Psoas muscle (tissue), 8 donors: ENCODE measurements around the gene TBX4. TPM values are rescaled to one million over a fixed set of nuclear protein-coding genes. Genes with fewer than 3 reads are reported as not detected.

Source experiments
- ATAC-seq, 4 donors: fragments of 200-7000 bp; cut with Tn5 transposase; one replicate each; pipeline ENCODE4 v1.9.1; 2020; ENCODE audit warnings: moderate library complexity in 3 of 4, mild to moderate bottlenecking in 2 of 4
- DNase-seq, 2 donors: peaks; one replicate each; pipeline ENCODE4 v3.0.0-alpha.2; 2020
- H3K27ac ChIP-seq: fragments of 200-600 bp; one replicate; pipeline ENCODE4 v1.8.0; 2022
- H3K27me3 ChIP-seq, 3 donors: fragments of 200-600 bp in 1 of 3; one replicate each; pipeline versions ENCODE4 v1.6.1 to v1.8.0; 2013 to 2022; ENCODE audit warnings: low read length in 2 of 3, mild to moderate bottlenecking in 2 of 3, moderate library complexity in 1 of 3; ENCODE audit not compliant: insufficient read depth in 3 of 3
- H3K36me3 ChIP-seq, 2 donors: fragments of 200-600 bp in 1 of 2; one replicate each; pipeline versions ENCODE4 v1.6.1 to v1.8.0; 2013 to 2022; ENCODE audit warnings: low read depth in 1 of 2, mild to moderate bottlenecking in 1 of 2, moderate library complexity in 1 of 2; ENCODE audit not compliant: insufficient read depth in 1 of 2
- H3K4me1 ChIP-seq: fragments of 200-600 bp; one replicate; pipeline ENCODE4 v1.8.0; 2022
- H3K4me3 ChIP-seq: fragments of 200-600 bp; one replicate; pipeline ENCODE4 v1.8.0; 2022; ENCODE audit warnings: mild to moderate bottlenecking
- H3K9me3 ChIP-seq: fragments of 200-600 bp; one replicate; pipeline ENCODE4 v1.8.0; 2022
- WGBS, 3 donors: extraction: QIAGEN DNeasy Blood & Tissue Kit; methylation state at CpG; one replicate each; pipeline versions ENCODE4 v1.1.6 to v1.1.7; 2013; 5-methylcytosine and 5-hydroxymethylcytosine counted together
- intact Hi-C, 2 donors: fragments of 100-400 bp; cut with DNase I; formaldehyde crosslinking; loops; one replicate each; pipeline versions ENCODE4 v1.11.0 to v1.14.2; 2022
- polyA plus RNA-seq, 3 donors: library from polyadenylated mRNA; stranded (reverse); fragments of 200-250 nt; gene quantifications; one replicate each; pipeline ENCODE4 v1.2.3, GENCODE V29; 2013
- total RNA-seq, 4 donors: library from RNA; stranded (reverse); fragmentation: NEBNext Ultra II Directional in 2 of 4; extraction: Animal tissue kit (Norgen Biotek cat#: 25700) in 2 of 4; gene quantifications; one replicate each; pipeline versions ENCODE4 v1.2.1 to v1.2.4, GENCODE V29; 2021 to 2023
- TF ChIP-seq, protein P1 (sequence below): fragments of 200-600 bp; IDR thresholded peaks from one replicate; pipeline ENCODE4 v1.8.0; 2022; ENCODE audit warnings: antibody characterized with exemption
- donor health status: healthy with polysubstance abuse.
- donor health status: DM: no; HTN: no; CAD: no; lungs with moderate emphysema.
- donor health status: Bipolar disorder and iron deficiency.
- donor health status: healthy.
- donor health status: DM: yes; HTN: yes; CAD: no.
- donor health status: DM: no; HTN: no; CAD: no.
- donor health status: DM: no; HTN: no; CAD: no.
- donor health status: DM: yes; HTN: yes; CAD: no.

TBX4 gene
- total and polyA plus RNA-seq, 7 donors = 0.22 TPM; not detected in 6

DNA sequence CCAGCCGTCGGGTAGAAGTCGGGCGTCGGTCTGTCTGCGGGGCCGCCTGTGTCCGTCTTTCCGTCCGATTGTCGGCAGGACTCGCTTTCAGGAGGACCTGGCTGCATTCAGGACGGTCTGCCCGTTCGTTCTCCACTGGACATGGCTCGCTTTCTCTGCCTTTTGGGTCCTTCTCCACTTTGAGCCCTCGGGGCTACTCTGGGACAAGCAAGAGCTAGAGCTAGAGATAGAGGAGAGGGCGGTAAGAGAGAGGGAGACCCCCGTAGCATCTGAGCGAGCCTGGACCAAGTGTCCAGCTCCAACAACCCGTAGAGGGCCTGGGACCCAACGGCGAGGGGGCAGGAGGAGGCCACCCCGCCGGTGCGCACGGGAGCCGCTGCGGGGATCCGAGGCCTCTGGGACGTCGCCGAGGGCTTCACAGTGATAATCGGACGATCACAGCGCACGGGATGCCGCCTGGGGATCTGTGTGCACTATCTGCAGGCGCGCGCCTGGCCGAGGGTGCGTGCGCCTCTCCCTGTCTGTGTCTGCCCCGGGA lies 4.5 kb downstream of the TBX4 start:
- intact Hi-C loops = no loop called here
- Histone ChIP-seq H3K27me3 (peaks cover 0 to 93% (median 51%) of the 10 kb centered on the region in 3 donors), H3K4me3 (no peak overlapping the region), H3K36me3 (no peaks in the 10 kb centered on the region), H3K27ac (no peak overlapping the region), H3K9me3 (no peaks in the 10 kb centered on the region), H3K4me1 (no peaks in the 10 kb centered on the region)
- TF ChIP-seq, protein P1, sequence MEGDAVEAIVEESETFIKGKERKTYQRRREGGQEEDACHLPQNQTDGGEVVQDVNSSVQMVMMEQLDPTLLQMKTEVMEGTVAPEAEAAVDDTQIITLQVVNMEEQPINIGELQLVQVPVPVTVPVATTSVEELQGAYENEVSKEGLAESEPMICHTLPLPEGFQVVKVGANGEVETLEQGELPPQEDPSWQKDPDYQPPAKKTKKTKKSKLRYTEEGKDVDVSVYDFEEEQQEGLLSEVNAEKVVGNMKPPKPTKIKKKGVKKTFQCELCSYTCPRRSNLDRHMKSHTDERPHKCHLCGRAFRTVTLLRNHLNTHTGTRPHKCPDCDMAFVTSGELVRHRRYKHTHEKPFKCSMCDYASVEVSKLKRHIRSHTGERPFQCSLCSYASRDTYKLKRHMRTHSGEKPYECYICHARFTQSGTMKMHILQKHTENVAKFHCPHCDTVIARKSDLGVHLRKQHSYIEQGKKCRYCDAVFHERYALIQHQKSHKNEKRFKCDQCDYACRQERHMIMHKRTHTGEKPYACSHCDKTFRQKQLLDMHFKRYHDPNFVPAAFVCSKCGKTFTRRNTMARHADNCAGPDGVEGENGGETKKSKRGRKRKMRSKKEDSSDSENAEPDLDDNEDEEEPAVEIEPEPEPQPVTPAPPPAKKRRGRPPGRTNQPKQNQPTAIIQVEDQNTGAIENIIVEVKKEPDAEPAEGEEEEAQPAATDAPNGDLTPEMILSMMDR = no peak
- 30 to 37% (median 32%) methylated on average over 28 to 45 of the region's 45 CpGs for WGBS, 3 donors
- ATAC-seq = no peak
- DNase-seq = no peak

GRCh38 chr17:61457226-61457983 lies 5.2 kb downstream of the TBX4 start:
- TF ChIP-seq, protein P1 = no peak
- ATAC-seq (no peak), DNase-seq (no peak)
- H3K27ac ChIP-seq = no peak overlapping the region
- H3K4me1 ChIP-seq = no peaks in the 10 kb centered on the region
- WGBS, 3 donors = 18 to 26% (median 25%) methylated on average over 39 of the region's 39 CpGs
- no peaks in the 10 kb centered on the region for H3K9me3 ChIP-seq
- peaks cover 0 to 93% (median 49%) of the 10 kb centered on the region in 3 donors for H3K27me3 ChIP-seq
- no peaks in the 10 kb centered on the region for H3K36me3 ChIP-seq
- intact Hi-C loops = no loop called here
- H3K4me3 ChIP-seq = peak overlapping the region; percentile 18

DNA sequence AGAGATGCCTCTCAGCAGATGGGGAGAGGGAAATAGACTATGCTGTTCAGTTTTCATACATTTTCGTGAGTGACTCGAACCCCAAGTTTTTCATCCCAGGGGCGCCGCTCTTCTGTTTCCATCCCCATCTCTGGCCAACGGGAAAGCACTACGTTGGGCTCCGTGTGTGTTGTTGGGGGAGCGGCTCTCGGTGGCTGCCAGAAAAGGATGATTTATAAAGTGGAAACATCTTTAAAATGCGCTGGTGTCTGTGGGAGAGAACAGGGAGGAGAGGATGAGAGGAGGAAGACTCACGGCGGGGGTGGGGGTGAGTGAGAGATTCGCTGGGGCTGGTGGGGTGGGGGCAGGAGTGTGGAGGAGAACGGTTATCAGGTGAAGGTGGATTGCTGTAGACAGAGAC lies 5.8 kb downstream of the TBX4 start:
- Histone ChIP-seq H3K9me3 (no peaks in the 10 kb centered on the region), H3K27ac (no peak overlapping the region), H3K36me3 (no peaks in the 10 kb centered on the region), H3K27me3 (peaks cover 0 to 93% (median 46%) of the 10 kb centered on the region in 3 donors), H3K4me3 (no peak overlapping the region), H3K4me1 (no peaks in the 10 kb centered on the region)
- DNase-seq = no peak
- TF ChIP-seq, protein P1 = no peak
- no peak for ATAC-seq
- WGBS, 3 donors = 33 to 39% (median 36%) methylated on average over 13 to 14 of the region's 14 CpGs
- intact Hi-C loops = no loop called here

GRCh38 chr17:61458421-61459141 lies 6.4 kb downstream of the TBX4 start:
- DNase-seq (no peak), ATAC-seq (no peak)
- Histone ChIP-seq H3K36me3 (no peaks in the 10 kb centered on the region), H3K4me3 (no peak overlapping the region), H3K4me1 (no peaks in the 10 kb centered on the region), H3K27ac (no peak overlapping the region), H3K27me3 (peaks cover 0 to 89% (median 46%) of the 10 kb centered on the region in 3 donors), H3K9me3 (no peaks in the 10 kb centered on the region)
- WGBS, 3 donors = 58 to 66% (median 65%) methylated on average over 5 of the region's 5 CpGs
- intact Hi-C loops = no loop called here
- TF ChIP-seq, protein P1 = no peak
